GM21825 (cell line): ENCODE data around the gene SLC23A3.

Source experiments
- ATAC-seq: cut with Tn5 transposase; IDR thresholded peaks from one replicate; pipeline ENCODE4 v1.9.1; 2021; ENCODE audit warnings: mild to moderate bottlenecking, moderate library complexity; ENCODE audit not compliant: unreplicated experiment

SLC23A3 gene

DNA sequence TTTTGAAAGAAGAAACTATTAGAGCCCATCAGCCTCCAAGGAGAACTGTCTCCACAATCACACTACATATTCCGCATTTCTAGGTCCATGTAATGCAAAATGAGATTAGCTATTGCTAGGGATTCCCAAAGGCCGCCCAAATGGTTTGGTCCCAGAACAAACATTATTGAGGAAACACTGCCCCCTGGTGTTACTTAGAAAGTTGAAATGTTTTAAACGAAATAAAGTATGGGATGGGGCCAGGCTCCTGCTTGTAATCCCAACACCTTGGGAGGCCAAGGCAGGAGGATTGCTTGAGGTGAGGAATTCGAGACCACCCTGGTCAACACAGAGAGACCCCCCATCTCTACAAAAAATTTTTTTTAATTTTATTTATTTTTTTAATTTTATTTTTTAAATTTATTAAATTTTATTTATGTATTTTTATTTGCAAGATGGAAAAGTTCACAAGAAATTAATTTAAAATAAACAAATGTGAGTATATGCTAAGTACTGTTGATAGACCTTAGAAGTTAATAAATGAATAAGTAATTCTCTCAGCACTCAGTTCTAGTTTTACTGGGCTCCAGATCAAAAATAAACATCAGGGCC, 14.7 kb downstream of the SLC23A3 start:
- ATAC-seq, result no peak

DNA sequence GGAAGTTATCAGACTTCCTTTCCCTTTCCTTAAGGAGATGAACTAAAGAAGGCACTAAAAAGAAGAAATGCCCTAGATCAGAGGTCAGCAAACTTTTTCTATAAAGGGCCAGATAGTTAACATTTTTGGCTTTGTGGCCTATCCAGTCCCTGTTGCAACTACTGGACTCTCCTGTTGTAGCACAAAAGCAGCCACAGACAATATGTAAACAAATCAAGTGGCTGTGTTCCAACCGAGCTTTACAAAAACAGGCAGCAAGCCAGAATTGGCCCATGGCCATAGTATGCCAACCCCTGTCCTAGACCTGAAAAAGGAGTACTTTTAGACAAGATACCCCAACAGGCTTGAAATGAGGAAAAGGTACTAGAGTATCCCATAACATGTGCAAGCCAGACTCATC, 20.2 kb downstream of the SLC23A3 start:
- no peak for ATAC-seq

DNA sequence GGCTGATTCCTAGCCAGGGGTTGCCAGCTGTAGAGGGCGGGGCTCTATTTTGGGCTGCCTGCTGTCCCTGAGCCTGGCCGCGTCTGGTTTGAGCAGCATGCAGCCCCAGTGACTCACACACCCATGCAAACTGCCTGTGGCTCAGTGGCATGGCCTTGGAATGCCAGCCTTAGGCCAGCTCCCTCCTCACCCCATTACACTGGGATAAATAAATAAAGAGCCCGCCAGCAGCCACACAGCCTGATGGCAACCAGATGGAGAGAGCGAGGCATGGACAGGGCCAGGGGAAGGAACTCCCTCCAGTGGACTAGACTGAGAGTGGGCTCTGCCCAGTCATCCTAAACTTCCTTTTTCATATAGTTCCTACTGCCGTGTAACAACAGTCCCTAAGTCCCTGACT, 27.5 kb downstream of the SLC23A3 start:
- no peak for ATAC-seq

DNA sequence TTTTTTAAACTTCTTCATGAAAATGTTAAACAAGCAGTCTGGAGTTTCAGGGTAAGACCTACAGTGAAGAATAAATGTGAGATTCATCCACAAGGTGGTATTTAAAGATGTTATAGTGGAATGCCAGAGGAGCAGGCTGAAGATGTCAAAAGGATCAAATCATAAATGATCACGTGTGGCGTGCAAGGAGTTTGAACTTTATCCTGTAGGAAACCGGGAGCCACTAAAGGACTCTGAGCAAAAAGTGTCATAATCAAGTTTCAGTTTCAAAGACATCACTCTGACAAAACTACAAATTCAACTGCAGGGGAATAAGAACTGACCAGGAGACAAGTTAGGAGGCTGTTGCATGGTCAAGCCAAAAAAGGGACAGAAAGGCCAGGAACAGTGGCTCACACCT, 29.1 kb downstream of the SLC23A3 start:
- ATAC-seq, result no peak

- ATAC-seq, result no peak
Measured at GRCh38 chr2:219133976-219134375, 35.9 kb downstream of the SLC23A3 start.

GRCh38 chr2:219131744-219132143, 38.1 kb downstream of the SLC23A3 start:
- no peak for ATAC-seq

DNA sequence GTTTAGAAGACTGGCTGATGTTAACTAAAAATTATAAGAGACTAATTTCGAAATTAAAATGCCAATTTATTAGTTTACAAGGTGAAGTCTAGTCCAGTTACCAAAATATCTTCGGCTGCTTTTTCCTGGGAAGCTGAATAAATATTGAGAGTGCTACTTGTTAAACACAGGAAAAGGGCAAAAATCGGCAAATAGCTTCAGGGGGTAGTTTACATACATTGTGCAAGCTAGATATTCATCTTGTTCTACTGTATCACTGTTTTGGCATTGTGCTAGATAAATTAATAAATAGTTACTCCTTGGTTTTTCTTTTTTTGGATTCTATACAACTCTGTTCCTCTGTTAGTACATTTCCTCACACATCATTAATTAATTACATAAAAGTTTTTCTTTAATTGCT, 38.5 kb downstream of the SLC23A3 start:
- ATAC-seq, result no peak

- no peak for ATAC-seq
Measured at GRCh38 chr2:219129589-219129988, 40.2 kb downstream of the SLC23A3 start.

GRCh38 chr2:219128396-219128795, 41.4 kb downstream of the SLC23A3 start:
- no peak for ATAC-seq

GRCh38 chr2:219127037-219127635, 42.7 kb downstream of the SLC23A3 start:
- ATAC-seq, result no peak

GRCh38 chr2:219126555-219126954, 43.3 kb downstream of the SLC23A3 start:
- ATAC-seq, result no peak

- no peak for ATAC-seq
Measured at GRCh38 chr2:219125886-219126270, 44.0 kb downstream of the SLC23A3 start.

DNA sequence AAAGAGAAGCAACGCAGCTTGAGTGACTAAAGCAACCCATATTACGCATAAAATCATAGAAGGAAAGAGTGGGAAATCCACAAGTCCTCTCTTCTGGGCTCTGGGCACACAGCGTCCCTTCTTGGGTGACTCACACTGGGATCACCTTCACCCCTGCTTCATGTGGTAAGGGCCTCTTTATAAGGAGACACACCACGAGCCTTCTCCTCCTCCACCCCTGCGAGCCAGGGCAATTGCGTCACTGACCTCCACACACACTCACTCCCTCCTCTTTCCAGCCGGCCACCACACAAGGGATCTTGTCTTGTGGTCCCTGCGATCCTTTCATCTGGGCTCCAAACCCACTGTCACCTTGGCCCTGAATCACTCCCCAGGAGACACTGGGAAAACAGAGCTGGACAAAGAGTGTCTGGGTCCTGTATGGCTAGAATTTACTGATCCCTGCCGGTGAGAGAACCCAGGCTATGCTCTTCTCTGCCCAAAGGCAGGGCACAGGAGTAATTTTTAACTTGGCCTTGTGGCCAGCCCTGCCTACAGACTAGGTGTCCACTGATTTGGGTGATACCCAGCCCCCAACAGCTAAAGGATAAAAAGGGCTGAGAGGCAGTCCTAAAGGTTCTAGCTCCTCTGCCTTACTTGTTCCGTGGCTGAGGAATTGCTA, 44.5 kb downstream of the SLC23A3 start:
- ATAC-seq, result no peak

- ATAC-seq, result no peak
Measured at GRCh38 chr2:219124381-219125110, 45.3 kb downstream of the SLC23A3 start.

- ATAC-seq, result no peak
Measured at GRCh38 chr2:219123356-219124135, 46.3 kb downstream of the SLC23A3 start.

DNA sequence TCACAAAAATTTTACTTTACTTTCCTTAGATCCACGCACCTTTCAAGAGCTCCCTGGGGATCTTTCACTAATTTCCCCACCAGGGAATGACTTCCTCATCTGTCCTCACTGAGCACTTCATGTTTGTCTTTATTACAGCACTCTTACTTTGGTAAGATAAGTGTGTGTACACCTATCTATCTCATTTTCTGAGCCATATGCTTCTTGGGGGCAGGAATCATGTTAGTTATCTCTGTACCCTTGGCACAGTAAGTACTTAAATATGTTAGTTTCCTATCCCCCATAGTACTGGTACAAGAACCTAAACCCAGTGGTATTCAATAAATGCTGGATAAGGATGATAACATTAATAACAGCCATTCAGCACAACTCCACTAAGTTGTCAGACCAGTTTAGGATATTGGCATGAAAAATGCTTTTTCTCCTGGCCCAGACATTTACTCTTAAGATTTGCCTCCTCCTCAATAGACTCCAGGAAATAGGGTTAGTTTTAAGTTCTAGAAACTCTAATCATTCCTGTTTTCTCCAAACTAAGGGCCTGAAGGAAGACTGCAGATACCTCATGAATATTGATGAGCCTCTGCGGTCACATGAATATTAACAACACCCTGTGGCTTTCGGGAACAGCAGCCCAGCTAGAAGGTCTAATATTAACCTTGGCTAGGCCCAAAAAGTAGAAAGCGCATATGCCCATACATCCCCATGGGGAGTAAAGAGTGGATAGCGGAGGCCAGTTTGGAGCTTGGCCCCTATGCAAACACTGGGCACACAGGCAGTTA, 47.4 kb downstream of the SLC23A3 start:
- ATAC-seq, result no peak

- no peak for ATAC-seq
Measured at GRCh38 chr2:219120082-219120481, 49.7 kb downstream of the SLC23A3 start.

- ATAC-seq, result no peak
Measured at GRCh38 chr2:219119422-219120043, 50.3 kb downstream of the SLC23A3 start.

GRCh38 chr2:219118504-219118903, 51.3 kb downstream of the SLC23A3 start:
- ATAC-seq, result no peak
